ENCODE measurements around the gene SIGLEC7.
"Not testable (repeated sequence)": the region's sequence is repeated elsewhere in the genome, so short reads cannot be mapped to it uniquely, and the experiment has no call there.

The SIGLEC7 gene

DNA sequence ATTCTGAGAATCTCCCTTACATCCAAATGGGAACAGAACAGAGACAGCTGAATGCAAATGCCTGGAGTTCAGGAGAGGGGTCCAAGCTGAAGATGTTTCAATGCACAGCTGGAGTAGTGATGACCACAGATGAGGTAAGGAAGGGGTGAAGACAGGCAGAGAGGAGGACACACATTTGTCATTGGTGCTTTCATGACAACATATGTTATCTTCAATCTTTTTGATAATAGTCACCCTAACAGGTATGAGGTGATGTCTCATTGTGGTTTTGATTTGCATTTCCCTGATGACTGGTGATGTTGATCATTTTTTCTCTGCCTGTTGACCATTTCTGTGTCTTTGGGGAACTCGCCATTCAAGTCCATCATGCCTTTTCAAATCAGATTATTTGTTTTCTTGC is 19.2 kb downstream of the SIGLEC7 start:
- H3K27me3 Mint-ChIP-seq, result peaks cover 3% of the 10 kb centered on the region
- H3K27ac Mint-ChIP-seq, result no peak overlapping the region
- peaks cover 10% of the 10 kb centered on the region for H3K4me1 Mint-ChIP-seq (ENCODE audit: low read depth)
- no peak overlapping the region for H3K4me3 Mint-ChIP-seq
- no peaks in the 10 kb centered on the region for H3K9me3 Mint-ChIP-seq
- no peaks in the 10 kb centered on the region for H3K36me3 Mint-ChIP-seq (ENCODE audit: low read depth)

DNA sequence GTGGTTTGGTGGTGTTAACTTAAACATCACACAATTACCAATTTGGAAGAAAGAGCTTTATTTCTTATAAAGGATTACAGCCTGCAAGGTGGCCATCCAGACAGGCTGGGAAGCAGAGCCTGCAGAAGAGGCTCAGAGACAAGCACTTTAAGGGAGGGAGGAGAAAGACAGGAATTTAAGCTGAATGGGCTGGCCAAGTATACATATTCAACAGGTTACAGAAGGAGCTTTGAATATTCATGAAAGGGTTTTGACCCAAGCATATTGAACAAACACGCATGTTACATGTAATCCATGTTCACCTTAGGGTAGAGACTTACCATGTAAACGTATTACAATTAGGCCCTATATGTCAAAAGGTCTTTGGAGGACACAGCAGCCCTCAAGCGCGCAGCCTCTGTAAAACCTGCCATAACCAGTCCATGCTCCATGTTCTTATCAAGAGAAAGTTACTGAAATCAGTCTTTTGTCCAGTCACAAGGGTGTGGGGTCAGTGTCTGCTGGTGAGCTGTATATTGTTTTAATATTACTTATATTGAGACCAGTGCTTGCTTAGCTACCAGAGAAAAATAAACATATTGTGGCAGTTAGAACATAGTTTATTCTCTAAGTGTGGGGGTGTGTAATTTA is 19.9 kb downstream of the SIGLEC7 start:
- Mint-ChIP-seq H3K9me3 (no peaks in the 10 kb centered on the region), H3K27me3 (peaks cover 3% of the 10 kb centered on the region), H3K4me3 (no peak overlapping the region), H3K4me1 (ENCODE audit: low read depth) (peaks cover 15% of the 10 kb centered on the region), H3K27ac (no peak overlapping the region), H3K36me3 (ENCODE audit: low read depth) (no peaks in the 10 kb centered on the region)

GRCh38 chr19:51163257-51163656 is 21.2 kb downstream of the SIGLEC7 start:
- Mint-ChIP-seq H3K36me3 (ENCODE audit: low read depth) (no peaks in the 10 kb centered on the region), H3K27me3 (peaks cover 3% of the 10 kb centered on the region), H3K27ac (no peak overlapping the region), H3K9me3 (no peaks in the 10 kb centered on the region), H3K4me3 (no peak overlapping the region), H3K4me1 (ENCODE audit: low read depth) (peaks cover 28% of the 10 kb centered on the region)

DNA sequence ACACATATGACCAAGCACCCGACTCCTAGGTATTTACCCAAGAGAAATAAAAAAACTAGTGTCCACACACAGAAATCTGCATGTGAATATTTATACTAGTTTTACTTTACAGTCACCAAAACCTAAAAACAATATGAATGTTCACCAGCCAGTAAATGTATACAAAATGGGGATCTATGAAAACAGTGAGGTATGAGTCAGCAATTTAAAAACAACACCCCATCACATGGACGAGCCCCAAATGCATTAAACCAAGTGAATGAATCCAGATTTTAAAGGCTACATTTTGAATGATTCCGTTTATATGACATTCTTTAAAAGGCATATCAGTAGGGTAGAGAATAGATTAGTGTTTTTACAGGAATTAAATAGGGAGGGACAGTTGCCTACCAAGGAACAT is 22.1 kb downstream of the SIGLEC7 start:
- Mint-ChIP-seq H3K27me3 (no peaks in the 10 kb centered on the region), H3K36me3 (ENCODE audit: low read depth) (no peaks in the 10 kb centered on the region), H3K4me1 (ENCODE audit: low read depth) (peaks cover 30% of the 10 kb centered on the region), H3K4me3 (no peak overlapping the region), H3K9me3 (no peaks in the 10 kb centered on the region), H3K27ac (no peak overlapping the region)

DNA sequence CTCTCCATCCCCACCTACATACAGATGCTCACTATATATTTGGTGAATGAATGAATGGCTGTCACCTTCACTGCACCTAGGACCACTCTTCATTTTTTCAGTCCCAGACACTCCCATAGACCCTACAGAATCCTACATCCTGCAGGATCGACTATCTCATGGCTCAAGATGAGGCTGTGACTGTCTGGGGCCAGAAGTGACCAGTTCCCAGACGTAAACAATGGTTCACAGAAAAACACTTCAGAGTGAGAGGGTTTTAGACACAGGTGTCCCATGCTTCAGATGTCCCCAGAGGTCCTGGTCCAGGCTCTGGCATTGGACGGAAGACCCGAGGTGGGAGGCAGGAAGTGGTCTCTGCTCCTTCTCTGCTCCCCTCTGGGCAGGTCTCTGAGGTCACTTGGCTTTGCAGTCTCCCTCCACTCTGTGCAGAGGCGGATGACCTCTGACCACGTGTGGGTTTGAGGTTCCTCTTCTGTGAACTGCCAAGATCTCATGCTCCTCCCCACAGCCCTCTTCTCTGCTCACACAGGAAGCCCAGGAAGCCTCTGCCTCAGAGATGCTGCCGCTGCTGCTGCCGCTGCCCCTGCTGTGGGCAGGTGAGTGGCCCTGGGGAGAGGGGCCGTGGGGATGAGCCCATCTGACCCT is 24.9 kb downstream of the SIGLEC7 start:
- Mint-ChIP-seq H3K27ac (no peak overlapping the region), H3K27me3 (no peaks in the 10 kb centered on the region), H3K36me3 (ENCODE audit: low read depth) (no peaks in the 10 kb centered on the region), H3K9me3 (no peaks in the 10 kb centered on the region), H3K4me3 (no peak overlapping the region), H3K4me1 (ENCODE audit: low read depth) (peaks cover 29% of the 10 kb centered on the region)

DNA sequence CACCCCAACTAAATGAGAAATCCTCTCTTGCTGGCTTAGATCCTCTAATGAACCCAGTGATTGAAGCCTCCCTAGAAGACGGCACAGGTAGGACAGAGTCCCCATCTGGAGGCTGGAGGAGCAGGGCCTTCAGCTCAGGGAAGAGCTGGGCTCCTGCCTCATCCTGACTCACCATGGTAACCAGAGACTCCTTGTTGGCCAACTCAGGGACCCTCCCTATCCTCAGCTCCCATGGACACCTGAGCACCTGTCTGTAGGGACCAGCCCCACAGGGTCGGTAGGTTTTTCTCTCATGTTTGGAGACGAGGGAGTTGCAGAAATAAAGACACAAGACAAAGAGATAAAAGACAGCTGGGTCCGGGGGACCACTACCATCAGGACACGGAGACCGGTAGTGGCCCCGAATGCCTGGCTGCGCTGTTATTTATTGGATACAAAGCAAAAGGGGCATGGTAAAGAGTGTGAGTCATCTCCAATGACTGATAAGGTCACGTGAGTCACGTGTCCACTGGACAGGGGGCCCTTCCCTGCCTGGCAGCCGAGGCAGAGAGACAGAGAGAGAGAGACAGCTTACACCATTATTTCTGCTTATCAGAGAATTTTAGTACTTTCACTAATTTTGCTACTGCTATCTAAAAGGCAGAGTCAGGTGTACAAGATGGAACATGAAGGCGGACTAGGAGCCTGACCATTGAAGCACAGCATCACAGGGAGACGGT is 26.6 kb downstream of the SIGLEC7 start:
- no peaks in the 10 kb centered on the region for H3K27me3 Mint-ChIP-seq
- no peak overlapping the region for H3K4me3 Mint-ChIP-seq
- no peaks in the 10 kb centered on the region for H3K9me3 Mint-ChIP-seq
- no peaks in the 10 kb centered on the region for H3K36me3 Mint-ChIP-seq (ENCODE audit: low read depth)
- peaks cover 29% of the 10 kb centered on the region for H3K4me1 Mint-ChIP-seq (ENCODE audit: low read depth)
- no peak overlapping the region for H3K27ac Mint-ChIP-seq

DNA sequence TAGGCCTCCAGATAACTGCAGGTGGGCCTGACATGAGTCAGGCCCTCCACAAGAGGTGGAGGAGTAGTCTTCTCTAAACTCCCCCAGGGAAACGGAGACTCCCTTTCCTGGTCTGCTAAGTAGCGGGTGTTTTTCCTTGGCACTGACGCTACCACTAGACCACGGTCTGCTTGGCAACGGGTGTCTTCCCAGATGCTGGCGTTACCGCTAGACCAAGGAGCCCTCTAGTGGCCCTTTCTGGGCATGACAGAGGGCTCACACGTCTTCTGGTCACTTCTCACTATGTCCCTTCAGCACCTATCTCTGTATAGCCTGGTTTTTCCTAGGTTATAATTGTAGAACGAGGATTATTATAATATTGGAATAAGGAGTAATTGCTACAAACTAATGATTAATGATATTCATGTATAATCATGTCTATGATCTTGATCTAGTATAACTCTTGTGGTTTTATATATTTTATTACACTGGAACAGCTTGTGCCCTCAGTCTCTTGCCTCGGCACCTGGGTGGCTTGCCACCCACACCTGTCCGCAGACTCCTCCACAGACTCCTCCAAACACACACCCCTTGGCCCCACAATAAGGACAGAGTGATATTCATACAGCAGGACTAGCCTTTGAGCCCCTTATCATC is 27.3 kb downstream of the SIGLEC7 start:
- H3K4me3 Mint-ChIP-seq, H3K27me3 Mint-ChIP-seq, H3K27ac Mint-ChIP-seq: not testable (repeated sequence)

DNA sequence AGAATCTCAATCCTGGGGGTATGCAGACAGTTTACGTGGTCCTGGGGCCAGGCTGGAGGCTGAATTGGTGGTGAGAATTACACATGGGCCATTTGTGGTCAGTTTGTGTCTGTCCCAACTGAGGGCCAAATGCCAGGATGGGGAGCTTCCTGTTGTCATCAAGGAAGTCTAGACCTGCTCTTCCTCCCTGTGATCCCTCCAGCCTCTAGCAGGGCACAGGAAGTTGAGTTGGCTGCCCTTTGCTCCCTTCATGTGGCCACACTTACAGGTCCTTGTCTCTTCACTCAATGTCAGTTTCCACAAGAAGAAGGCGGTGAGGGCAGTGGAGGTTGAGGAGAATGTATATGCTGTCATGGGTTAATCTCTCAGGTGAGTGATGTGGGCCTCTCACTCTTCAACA is 30.1 kb downstream of the SIGLEC7 start:
- Mint-ChIP-seq H3K4me1 (ENCODE audit: low read depth) (peaks cover 21% of the 10 kb centered on the region), H3K9me3 (no peaks in the 10 kb centered on the region), H3K27me3 (no peaks in the 10 kb centered on the region)

More for the DNA sequence above, 27.3 kb downstream of the SIGLEC7 start:
- not testable (repeated sequence) for H3K36me3 Mint-ChIP-seq (ENCODE audit: low read depth); H3K9me3 Mint-ChIP-seq
- peaks cover 29% of the 10 kb centered on the region for H3K4me1 Mint-ChIP-seq (ENCODE audit: low read depth)

DNA sequence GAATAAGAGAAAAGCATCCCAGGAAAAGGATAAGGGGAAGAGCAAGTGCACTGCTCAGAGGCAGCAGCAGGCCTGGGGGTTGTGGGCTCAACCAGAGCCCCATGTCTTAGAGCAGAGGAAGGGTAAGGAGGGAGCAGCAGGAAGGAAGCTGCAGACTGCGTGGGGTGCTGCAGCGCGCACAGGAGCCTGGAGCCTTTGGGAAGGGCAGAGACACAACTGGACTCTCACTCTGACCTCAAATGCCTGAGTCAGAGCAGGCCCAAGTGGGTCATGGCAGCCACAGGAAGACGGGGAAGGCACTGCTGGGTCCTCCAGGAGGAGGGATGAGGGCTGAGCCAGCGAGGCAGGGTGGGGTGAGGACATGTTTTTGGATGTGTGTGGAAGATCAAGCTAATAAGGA is 31.6 kb downstream of the SIGLEC7 start:
- no peaks in the 10 kb centered on the region for H3K27me3 Mint-ChIP-seq
- H3K27ac Mint-ChIP-seq, result no peak overlapping the region
- no peak overlapping the region for H3K4me3 Mint-ChIP-seq
- no peaks in the 10 kb centered on the region for H3K36me3 Mint-ChIP-seq (ENCODE audit: low read depth)
- peaks cover 7% of the 10 kb centered on the region for H3K4me1 Mint-ChIP-seq (ENCODE audit: low read depth)
- no peaks in the 10 kb centered on the region for H3K9me3 Mint-ChIP-seq

More for the DNA sequence above, 30.1 kb downstream of the SIGLEC7 start:
- H3K36me3 Mint-ChIP-seq (ENCODE audit: low read depth), result no peaks in the 10 kb centered on the region
- H3K4me3 Mint-ChIP-seq, result no peak overlapping the region
- H3K27ac Mint-ChIP-seq, result no peak overlapping the region

- Mint-ChIP-seq H3K27ac (no peak overlapping the region), H3K4me3 (no peak overlapping the region), H3K4me1 (ENCODE audit: low read depth) (no peaks in the 10 kb centered on the region), H3K27me3 (peaks cover 9% of the 10 kb centered on the region), H3K36me3 (ENCODE audit: low read depth) (no peaks in the 10 kb centered on the region), H3K9me3 (no peaks in the 10 kb centered on the region)
These were observed 37.2 kb downstream of the SIGLEC7 start for GRCh38 chr19:51179256-51179655.

DNA sequence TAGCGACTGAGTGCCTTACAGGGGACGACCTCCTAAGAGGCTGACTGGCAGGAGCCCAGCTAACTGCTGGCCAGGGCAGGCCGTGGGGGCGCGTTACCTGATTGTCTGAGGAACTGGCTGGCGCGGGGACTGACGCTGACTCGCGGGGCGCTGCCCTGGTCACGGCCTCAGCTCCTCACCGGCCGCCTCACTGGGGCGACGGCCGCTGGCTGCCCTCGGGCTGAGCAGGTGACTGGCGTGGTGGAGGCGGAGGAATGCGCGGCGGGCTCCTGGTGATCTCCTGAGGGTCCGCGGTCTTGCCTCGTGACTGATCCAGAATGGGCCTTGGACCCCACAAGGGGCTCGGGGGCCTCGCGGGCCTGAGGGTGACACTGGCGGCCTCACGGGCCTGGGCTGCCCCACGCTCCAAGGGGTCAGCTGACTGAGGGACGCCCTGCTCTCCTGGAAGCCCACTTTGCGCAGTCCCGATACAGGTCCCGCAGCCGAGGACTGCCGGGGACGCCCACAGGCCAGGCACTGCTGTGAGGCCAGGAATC is 39.3 kb downstream of the SIGLEC7 start:
- H3K4me1 Mint-ChIP-seq (ENCODE audit: low read depth), result no peaks in the 10 kb centered on the region
- H3K4me3 Mint-ChIP-seq, result no peak overlapping the region
- H3K27ac Mint-ChIP-seq, result no peak overlapping the region
- H3K27me3 Mint-ChIP-seq, result peaks cover 16% of the 10 kb centered on the region
- H3K9me3 Mint-ChIP-seq, result no peaks in the 10 kb centered on the region
- H3K36me3 Mint-ChIP-seq (ENCODE audit: low read depth), result no peaks in the 10 kb centered on the region

GRCh38 chr19:51181913-51182419 is 39.9 kb downstream of the SIGLEC7 start:
- Mint-ChIP-seq H3K4me3 (peak overlapping the region; percentile 26), H3K27ac (no peak overlapping the region), H3K27me3 (peaks cover 16% of the 10 kb centered on the region), H3K4me1 (ENCODE audit: low read depth) (no peaks in the 10 kb centered on the region), H3K9me3 (no peaks in the 10 kb centered on the region), H3K36me3 (ENCODE audit: low read depth) (no peaks in the 10 kb centered on the region)

DNA sequence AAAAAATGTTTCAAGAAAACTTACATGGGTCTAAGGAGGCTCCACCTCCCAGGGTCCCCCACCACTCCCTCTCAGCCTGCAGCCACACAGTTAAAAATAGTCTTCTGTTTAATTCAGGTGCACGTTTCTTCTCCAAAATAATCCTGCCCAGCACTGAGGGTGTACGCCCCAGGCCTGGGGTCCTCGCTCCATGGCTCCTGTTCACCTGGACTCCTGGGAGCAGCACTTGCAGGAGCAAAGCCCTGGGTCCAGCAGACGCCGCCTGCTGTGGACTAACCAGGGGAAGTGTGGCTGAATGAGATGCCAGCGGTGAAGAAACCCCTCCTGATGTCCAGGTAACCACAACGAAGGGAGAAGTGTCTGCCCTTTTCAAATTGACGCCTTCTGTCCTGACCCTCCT is 41.5 kb downstream of the SIGLEC7 start:
- no peaks in the 10 kb centered on the region for H3K4me1 Mint-ChIP-seq (ENCODE audit: low read depth)
- peaks cover 16% of the 10 kb centered on the region for H3K27me3 Mint-ChIP-seq
- H3K4me3 Mint-ChIP-seq, result no peak overlapping the region
- H3K9me3 Mint-ChIP-seq, result no peaks in the 10 kb centered on the region
- H3K27ac Mint-ChIP-seq, result no peak overlapping the region
- no peaks in the 10 kb centered on the region for H3K36me3 Mint-ChIP-seq (ENCODE audit: low read depth)

- Mint-ChIP-seq H3K27me3 (peaks cover 16% of the 10 kb centered on the region), H3K4me1 (ENCODE audit: low read depth) (no peaks in the 10 kb centered on the region), H3K36me3 (ENCODE audit: low read depth) (no peaks in the 10 kb centered on the region), H3K9me3 (no peaks in the 10 kb centered on the region), H3K4me3 (no peak overlapping the region), H3K27ac (no peak overlapping the region)
These were observed 43.2 kb downstream of the SIGLEC7 start for GRCh38 chr19:51185069-51185867.
